RWPE1 (cell line): Measurements from ENCODE around the gene ASPHD1.
"Not testable (repeated sequence)": the region's sequence is repeated elsewhere in the genome, so short reads cannot be mapped to it uniquely, and the experiment has no call there.

Experiments
- CTCF ChIA-PET: fragments of 350-600 bp; sonication (Branson Sonifier 250); formaldehyde crosslinking; extraction: SDS; loops from one replicate; lab custom pipeline; 2021; lab: Yijun Ruan, JAX
- POLR2A ChIA-PET: fragments of 400-600 bp; formaldehyde crosslinking; extraction: SDS; loops from one replicate; lab custom pipeline; 2020; ENCODE audit warnings: antibody characterized with exemption; ENCODE audit not compliant: low non-redundant PET; lab: Yijun Ruan, JAX
- DNase-seq: peaks from one replicate; pipeline ENCODE4 v3.0.0; 2012; ENCODE audit warnings: low spot score
- H3K27ac ChIP-seq: fragments of 450-650 bp; 2 replicates; pipeline ENCODE4 v1.5.1; 2017
- TF ChIP-seq, protein P1 (sequence below): fragments of 450-650 bp; conservative IDR thresholded peaks from 2 replicates; pipeline ENCODE4 v1.5.1; 2017; ENCODE audit warnings: low read depth, mild to moderate bottlenecking

Gene ASPHD1

DNA sequence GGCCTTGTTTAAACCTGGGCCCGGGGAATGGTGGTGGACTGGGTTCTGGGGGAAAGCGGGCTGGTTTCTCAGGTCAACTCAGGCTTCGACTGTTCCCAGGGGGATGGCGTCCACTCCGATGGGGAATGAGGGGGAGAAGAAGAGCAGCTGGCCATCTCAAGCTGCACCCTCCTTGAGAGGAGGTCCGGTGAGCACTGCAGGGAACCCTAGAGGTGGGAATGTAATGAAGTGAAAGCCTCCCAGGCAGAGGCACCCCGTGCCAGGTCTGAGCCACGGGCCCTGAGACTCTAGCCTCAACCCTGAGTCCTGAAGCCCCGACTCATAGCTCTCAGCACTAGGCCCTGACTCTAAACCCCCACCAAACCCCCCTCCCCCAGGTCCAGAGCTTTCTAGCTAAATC lies 36.1 kb upstream of the ASPHD1 start:
- POLR2A ChIA-PET, result no interaction called here
- no peak for DNase-seq
- TF ChIP-seq, protein P1, sequence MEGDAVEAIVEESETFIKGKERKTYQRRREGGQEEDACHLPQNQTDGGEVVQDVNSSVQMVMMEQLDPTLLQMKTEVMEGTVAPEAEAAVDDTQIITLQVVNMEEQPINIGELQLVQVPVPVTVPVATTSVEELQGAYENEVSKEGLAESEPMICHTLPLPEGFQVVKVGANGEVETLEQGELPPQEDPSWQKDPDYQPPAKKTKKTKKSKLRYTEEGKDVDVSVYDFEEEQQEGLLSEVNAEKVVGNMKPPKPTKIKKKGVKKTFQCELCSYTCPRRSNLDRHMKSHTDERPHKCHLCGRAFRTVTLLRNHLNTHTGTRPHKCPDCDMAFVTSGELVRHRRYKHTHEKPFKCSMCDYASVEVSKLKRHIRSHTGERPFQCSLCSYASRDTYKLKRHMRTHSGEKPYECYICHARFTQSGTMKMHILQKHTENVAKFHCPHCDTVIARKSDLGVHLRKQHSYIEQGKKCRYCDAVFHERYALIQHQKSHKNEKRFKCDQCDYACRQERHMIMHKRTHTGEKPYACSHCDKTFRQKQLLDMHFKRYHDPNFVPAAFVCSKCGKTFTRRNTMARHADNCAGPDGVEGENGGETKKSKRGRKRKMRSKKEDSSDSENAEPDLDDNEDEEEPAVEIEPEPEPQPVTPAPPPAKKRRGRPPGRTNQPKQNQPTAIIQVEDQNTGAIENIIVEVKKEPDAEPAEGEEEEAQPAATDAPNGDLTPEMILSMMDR, result no peak
- H3K27ac ChIP-seq, result peak overlapping the region; percentile 85
- CTCF ChIA-PET, result interaction anchor here (0.6 to 0.7 kb wide), 2 partner anchors 607 to 919 kb away, joined by 4 read pairs; no protein-coding TSS in a partner anchor

DNA sequence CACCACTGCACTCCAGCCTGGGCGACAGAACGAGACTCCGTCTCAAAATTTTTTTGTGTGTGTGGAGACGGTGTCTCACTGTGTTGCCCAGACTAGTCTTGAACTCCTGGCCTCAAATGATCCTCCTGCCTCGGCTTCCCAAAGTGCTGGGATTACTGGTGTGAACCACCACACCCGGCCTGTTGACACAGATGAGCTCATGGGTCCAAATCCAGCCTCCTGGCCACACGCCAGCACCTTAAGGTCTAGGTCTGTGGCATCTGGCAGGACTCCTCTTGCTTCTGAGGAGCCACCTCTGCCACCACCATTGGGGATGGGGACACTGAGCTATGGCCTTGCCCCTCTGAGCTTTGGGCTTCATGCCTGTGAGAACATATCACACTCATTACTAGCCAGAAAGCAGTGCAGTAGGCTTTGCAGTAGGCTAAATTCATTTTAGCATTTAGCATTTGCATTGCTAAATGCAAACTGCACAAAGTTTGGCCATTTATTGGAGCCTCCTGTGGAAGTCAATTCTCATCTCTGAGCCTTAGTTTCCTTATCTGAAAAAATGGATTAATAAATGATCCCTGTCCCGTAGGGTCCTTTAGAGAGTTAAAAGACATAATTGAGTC lies 31.8 kb upstream of the ASPHD1 start:
- H3K27ac ChIP-seq, result no peak overlapping the region
- CTCF ChIA-PET, result interaction anchor here (0.5 kb wide), 1 partner anchor 45 kb away, joined by 3 read pairs; no protein-coding TSS in a partner anchor
- POLR2A ChIA-PET, result no interaction called here
- DNase-seq, result no peak
- TF ChIP-seq, protein P1, result no peak

DNA sequence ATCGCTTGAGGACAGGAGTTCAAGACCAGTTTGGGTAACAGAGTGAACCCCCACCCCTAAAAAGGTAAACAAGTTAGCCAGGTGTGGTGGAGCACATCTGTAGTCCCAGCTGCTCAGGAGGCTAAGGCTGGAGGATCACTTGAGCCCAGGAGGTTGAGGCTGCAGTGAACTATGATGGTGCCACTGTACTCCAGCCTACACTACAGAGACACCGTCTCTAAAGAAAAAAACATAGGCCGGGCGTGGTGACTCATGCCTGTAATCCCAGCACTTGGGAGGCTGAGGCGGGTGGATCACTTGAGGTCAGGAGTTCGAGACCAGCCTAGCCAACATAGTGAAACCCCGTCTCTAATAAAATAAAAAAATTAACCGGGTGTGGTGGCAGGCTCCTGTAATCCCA lies 31.2 kb upstream of the ASPHD1 start:
- CTCF ChIA-PET, result not testable (repeated sequence)

DNA sequence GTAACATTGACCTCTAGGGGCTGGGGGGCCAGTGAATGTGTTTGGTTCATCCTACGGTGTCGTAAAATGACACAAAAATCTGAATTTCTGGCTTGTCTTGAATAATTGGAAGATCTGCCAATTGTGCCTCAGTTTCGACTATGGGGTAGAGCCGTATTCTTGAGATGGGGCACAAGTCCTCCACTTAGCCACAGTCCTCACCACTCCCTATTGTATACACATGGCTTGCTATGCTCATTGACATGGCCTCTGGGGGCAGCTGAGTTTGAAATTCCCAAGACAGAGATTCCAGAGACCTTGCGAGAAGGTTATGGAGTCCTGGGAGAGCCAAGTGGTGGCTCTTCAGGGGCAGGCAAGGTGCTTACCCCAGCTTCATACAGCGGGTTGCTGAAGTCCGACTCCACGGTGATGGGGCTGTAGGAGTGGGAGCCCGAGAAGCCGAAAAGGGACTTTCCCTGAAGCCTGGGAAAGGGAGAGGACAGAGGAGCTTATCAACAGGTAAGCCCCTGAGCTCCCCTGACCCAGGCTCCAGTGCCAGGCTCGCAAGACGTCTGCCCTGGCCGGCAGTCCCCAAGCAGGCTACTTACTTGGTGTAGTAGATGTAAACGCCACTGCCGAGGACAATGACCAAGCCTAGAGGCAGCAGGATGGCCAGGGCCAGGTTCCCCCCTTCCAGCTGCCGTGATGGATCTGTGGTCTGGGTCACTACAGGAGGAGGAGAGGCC lies 28.3 kb upstream of the ASPHD1 start:
- CTCF ChIA-PET, result interaction anchor here (0.5 to 0.7 kb wide), 2 partner anchors 60 to 139 kb away, joined by 3 read pairs; no protein-coding TSS in a partner anchor
- H3K27ac ChIP-seq, result no peak overlapping the region
- TF ChIP-seq, protein P1, result no peak
- POLR2A ChIA-PET, result no interaction called here
- DNase-seq, result no peak

More for the DNA sequence above, 31.2 kb upstream of the ASPHD1 start:
- DNase-seq, POLR2A ChIA-PET, H3K27ac ChIP-seq: not testable (repeated sequence)

DNA sequence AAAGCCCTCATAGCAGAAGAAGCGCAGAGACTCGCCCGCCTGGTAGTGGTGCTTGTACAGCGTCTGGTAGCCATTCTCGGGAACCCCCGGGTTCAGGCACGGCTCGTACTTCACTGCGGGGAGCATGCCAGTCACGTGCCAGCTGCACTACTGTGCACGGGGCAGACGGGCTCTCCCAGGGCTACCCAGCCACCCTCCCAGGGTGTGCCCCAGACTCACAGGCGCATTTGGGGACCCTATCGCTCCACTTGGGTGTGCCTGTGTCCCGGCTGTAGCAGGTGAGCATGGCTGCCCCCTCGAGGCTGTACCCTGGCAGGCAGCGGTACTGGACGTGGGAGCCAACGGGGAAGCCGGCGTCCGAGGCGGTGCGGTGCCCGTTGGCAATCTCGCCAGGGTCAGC lies 27.0 kb upstream of the ASPHD1 start:
- no peak for DNase-seq
- TF ChIP-seq, protein P1, result no peak
- POLR2A ChIA-PET, result no interaction called here
- no peak overlapping the region for H3K27ac ChIP-seq
- CTCF ChIA-PET, result no interaction called here

DNA sequence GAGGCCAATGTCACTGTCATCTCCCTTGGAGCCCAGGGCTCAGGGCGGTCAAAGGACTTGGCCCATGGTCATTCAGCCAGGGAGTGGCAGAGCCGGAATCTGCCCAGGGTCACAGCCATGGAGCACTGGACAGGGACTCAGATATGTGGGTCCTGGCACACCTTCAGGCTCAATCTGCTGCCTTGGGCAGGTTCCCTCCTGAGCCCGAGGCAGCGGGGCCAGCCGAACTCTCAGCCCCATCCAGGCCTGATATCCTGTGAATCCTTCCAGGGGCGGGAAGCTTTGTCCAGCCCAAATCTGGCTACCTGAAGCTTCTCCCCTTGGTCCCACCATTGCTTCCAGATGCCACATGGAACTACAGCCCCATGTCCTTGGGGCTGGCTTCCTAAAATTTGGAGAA lies 25.1 kb upstream of the ASPHD1 start:
- ChIA-PET POLR2A (no interaction called here), CTCF (interaction anchor here (0.7 kb wide), 1 partner anchor 8 kb away, joined by 9 read pairs; no protein-coding TSS in a partner anchor)
- TF ChIP-seq, protein P1, result no peak
- no peak overlapping the region for H3K27ac ChIP-seq
- no peak for DNase-seq

DNA sequence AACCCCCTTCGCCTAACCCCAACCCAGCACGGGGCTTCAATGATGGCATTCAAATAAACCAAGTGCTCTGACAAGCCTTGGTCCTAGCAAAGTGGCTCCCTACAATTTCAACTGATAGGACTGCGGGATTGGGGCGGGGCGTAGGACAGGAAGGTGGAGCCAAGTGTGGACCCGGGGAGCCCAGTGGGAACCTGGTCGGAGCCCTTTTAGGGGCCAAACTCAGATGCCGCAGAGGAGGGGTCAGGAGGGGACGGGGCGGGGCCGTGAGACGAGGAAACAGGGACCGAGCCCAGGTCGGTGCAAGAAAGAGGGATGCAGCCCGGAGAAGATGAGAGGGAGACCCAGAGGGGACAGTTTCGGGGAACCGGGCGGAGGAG lies 24.1 kb upstream of the ASPHD1 start:
- no peak for DNase-seq
- TF ChIP-seq, protein P1, result no peak
- ChIA-PET POLR2A (no interaction called here), CTCF (interaction anchor here (0.6 to 0.7 kb wide), 2 partner anchors 9 to 110 kb away, joined by 3 to 9 read pairs; no protein-coding TSS in a partner anchor)
- H3K27ac ChIP-seq, result no peak overlapping the region
